Measurements from ENCODE around the gene JAGN1.
"Not testable (repeated sequence)": the region's sequence is repeated elsewhere in the genome, so short reads cannot be mapped to it uniquely, and the experiment has no call there.

Gene JAGN1

GRCh38 chr3:9890249-9891071, at the start of gene JAGN1:
TSS of gene JAGN1 (plus strand) at chr3:9890610. CDS start at chr3:9890723, 113 bp downstream.
- Histone ChIP-seq H3K9me3 (ENCODE audit: low read depth, low read length) (no peaks in the 10 kb centered on the region), H3K36me3 (ENCODE audit: insufficient read depth, low read length) (peaks cover 10% of the 10 kb centered on the region; the same call in 1 of the 2 replicates), H3K27ac (peak within 1 kb of the TSS; percentile 36; the same call in 1 of the 2 replicates), H3K4me3 (peak within 1 kb of the TSS; percentile 89), H3K9ac (ENCODE audit: insufficient read length) (peak within 1 kb of the TSS; percentile 89)
- DNase-seq (ENCODE audit: low read depth, low spot score), result peak; percentile 26
- TF ChIP-seq EZH2 (IDR thresholded peaks at IDR 0.05) (no peak), POLR2AphosphoS5 (IDR thresholded peaks at IDR 0.05; ENCODE audit: borderline replicate concordance, low read depth, low read length) (peak; percentile 93), FOXP2 (optimal IDR thresholded peaks at IDR 0.05; ENCODE audit: control extremely low read depth, extremely low read length, insufficient read depth) (no peak)

- no peaks in the 10 kb centered on the region; the same call in 1 of the 2 replicates for H3K36me3 ChIP-seq (ENCODE audit: insufficient read depth, low read length)
- no peak for DNase-seq (ENCODE audit: low read depth, low spot score)
These were observed 49.4 kb upstream of the JAGN1 start for GRCh38 chr3:9841015-9841414.

GRCh38 chr3:9843715-9844438, 46.5 kb upstream of the JAGN1 start, which contains the start of gene RPUSD3:
TSS of gene RPUSD3 (minus strand) at chr3:9844008. CDS start at chr3:9843990, 18 bp downstream.
- Histone ChIP-seq H3K36me3 (ENCODE audit: insufficient read depth, low read length) (no peaks in the 10 kb centered on the region; the same call in 1 of the 2 replicates), H3K9ac (ENCODE audit: insufficient read length) (peak within 1 kb of the TSS; percentile 78), H3K9me3 (ENCODE audit: low read depth, low read length) (no peaks in the 10 kb centered on the region), H3K4me3 (peak within 1 kb of the TSS; percentile 86), H3K27ac (peak within 1 kb of the TSS; percentile 42; the same call in 1 of the 2 replicates)
- TF ChIP-seq EZH2 (IDR thresholded peaks at IDR 0.05) (no peak), POLR2AphosphoS5 (IDR thresholded peaks at IDR 0.05; ENCODE audit: borderline replicate concordance, low read depth, low read length) (peak; percentile 94)
- peak; percentile 66 for DNase-seq (ENCODE audit: low read depth, low spot score)

More at GRCh38 chr3:9841015-9841414, 49.4 kb upstream of the JAGN1 start:
- no peak overlapping the region for H3K4me3 ChIP-seq
- TF ChIP-seq FOXP2 (optimal IDR thresholded peaks at IDR 0.05; ENCODE audit: control extremely low read depth, extremely low read length, insufficient read depth), result no peak
- TF ChIP-seq EZH2 (IDR thresholded peaks at IDR 0.05), result no peak
- TF ChIP-seq POLR2AphosphoS5 (IDR thresholded peaks at IDR 0.05; ENCODE audit: borderline replicate concordance, low read depth, low read length), result no peak
- H3K9ac ChIP-seq (ENCODE audit: insufficient read length), result no peak overlapping the region
- H3K27ac ChIP-seq, result no peak overlapping the region
- no peaks in the 10 kb centered on the region for H3K9me3 ChIP-seq (ENCODE audit: low read depth, low read length)

- H3K9ac ChIP-seq (ENCODE audit: insufficient read length), result no peak overlapping the region
- H3K27ac ChIP-seq, result no peak overlapping the region
- H3K4me3 ChIP-seq, result no peak overlapping the region
- no peak for DNase-seq (ENCODE audit: low read depth, low spot score)
- TF ChIP-seq FOXP2 (optimal IDR thresholded peaks at IDR 0.05; ENCODE audit: control extremely low read depth, extremely low read length, insufficient read depth) (no peak), EZH2 (IDR thresholded peaks at IDR 0.05) (no peak), POLR2AphosphoS5 (IDR thresholded peaks at IDR 0.05; ENCODE audit: borderline replicate concordance, low read depth, low read length) (no peak)
- no peaks in the 10 kb centered on the region for H3K9me3 ChIP-seq (ENCODE audit: low read depth, low read length)
- no peaks in the 10 kb centered on the region; the same call in 1 of the 2 replicates for H3K36me3 ChIP-seq (ENCODE audit: insufficient read depth, low read length)
These were observed 44.2 kb upstream of the JAGN1 start for GRCh38 chr3:9846231-9846630.

- Histone ChIP-seq H3K4me3 (no peak overlapping the region), H3K36me3 (ENCODE audit: insufficient read depth, low read length) (no peaks in the 10 kb centered on the region; the same call in 1 of the 2 replicates), H3K9me3 (ENCODE audit: low read depth, low read length) (no peaks in the 10 kb centered on the region), H3K27ac (no peak overlapping the region), H3K9ac (ENCODE audit: insufficient read length) (no peak overlapping the region)
- DNase-seq (ENCODE audit: low read depth, low spot score), result no peak
- no peak for TF ChIP-seq POLR2AphosphoS5 (IDR thresholded peaks at IDR 0.05; ENCODE audit: borderline replicate concordance, low read depth, low read length)
- TF ChIP-seq EZH2 (IDR thresholded peaks at IDR 0.05), result no peak
- no peak for TF ChIP-seq FOXP2 (optimal IDR thresholded peaks at IDR 0.05; ENCODE audit: control extremely low read depth, extremely low read length, insufficient read depth)
These were observed 43.4 kb upstream of the JAGN1 start for GRCh38 chr3:9846931-9847488.

DNA sequence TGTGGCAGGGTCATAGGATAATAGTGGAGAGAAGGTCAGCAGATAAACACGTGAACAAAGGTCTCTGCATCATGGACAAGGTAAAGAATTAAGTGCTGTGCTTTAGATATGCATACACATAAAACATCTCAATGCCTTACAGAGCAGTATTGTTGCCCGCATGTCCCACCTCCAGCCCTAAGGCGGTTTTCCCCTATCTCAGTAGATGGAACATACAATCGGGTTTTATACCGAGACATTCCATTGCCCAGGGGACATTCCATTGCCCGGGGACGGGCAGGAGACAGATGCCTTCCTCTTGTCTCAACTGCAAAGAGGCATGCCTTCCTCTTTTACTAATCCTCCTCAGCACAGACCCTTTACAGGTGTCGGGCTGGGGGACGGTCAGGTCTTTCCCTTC, 42.5 kb upstream of the JAGN1 start:
- not testable (repeated sequence) for H3K4me3 ChIP-seq; H3K9me3 ChIP-seq (ENCODE audit: low read depth, low read length); H3K36me3 ChIP-seq (ENCODE audit: insufficient read depth, low read length); H3K9ac ChIP-seq (ENCODE audit: insufficient read length); DNase-seq (ENCODE audit: low read depth, low spot score); H3K27ac ChIP-seq

- H3K4me3 ChIP-seq; DNase-seq (ENCODE audit: low read depth, low spot score); H3K27ac ChIP-seq; H3K9me3 ChIP-seq (ENCODE audit: low read depth, low read length); H3K9ac ChIP-seq (ENCODE audit: insufficient read length); H3K36me3 ChIP-seq (ENCODE audit: insufficient read depth, low read length): not testable (repeated sequence)
These were observed 41.5 kb upstream of the JAGN1 start for GRCh38 chr3:9848860-9849259.

DNA sequence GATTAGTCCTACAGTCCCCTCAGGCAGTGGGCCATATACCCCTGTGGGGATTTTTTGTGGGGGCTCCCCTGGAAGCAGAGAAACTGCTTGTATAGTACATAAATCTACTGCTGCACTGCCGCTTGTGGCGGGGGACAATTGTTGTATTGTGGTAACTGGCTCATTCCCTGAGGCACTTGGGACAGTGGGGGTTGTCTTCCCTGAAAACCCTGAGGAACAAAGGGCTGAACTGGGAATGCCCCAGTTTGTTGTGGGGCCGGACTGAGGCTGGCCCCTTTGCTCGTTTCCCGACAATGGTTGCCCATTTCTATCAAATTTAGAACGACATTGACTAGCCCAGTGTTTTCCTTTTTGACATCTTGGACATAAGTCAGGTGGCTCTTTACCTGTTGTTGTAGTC, 39.0 kb upstream of the JAGN1 start:
- not testable (repeated sequence) for DNase-seq (ENCODE audit: low read depth, low spot score); H3K4me3 ChIP-seq; H3K9me3 ChIP-seq (ENCODE audit: low read depth, low read length); H3K36me3 ChIP-seq (ENCODE audit: insufficient read depth, low read length); H3K27ac ChIP-seq; H3K9ac ChIP-seq (ENCODE audit: insufficient read length)

- not testable (repeated sequence) for H3K9me3 ChIP-seq (ENCODE audit: low read depth, low read length); DNase-seq (ENCODE audit: low read depth, low spot score); H3K4me3 ChIP-seq; H3K9ac ChIP-seq (ENCODE audit: insufficient read length); H3K27ac ChIP-seq; H3K36me3 ChIP-seq (ENCODE audit: insufficient read depth, low read length)
These were observed 38.5 kb upstream of the JAGN1 start for GRCh38 chr3:9851926-9852325.
